Astrocyte (in vitro differentiated cells and primary cell): ENCODE measurements around the gene SREK1IP1.

Experiments
- EZH2 ChIP-seq: IDR thresholded peaks from 2 replicates; pipeline ENCODE4 v1.6.1; 2012; ENCODE audit warnings: mild to moderate bottlenecking, low read length, inconsistent platforms; ENCODE audit not compliant: insufficient read depth
- TF ChIP-seq, protein P1 (sequence below): IDR thresholded peaks from 2 replicates; pipeline ENCODE4 v1.5.1; 2011; ENCODE audit warnings: low read depth, mild to moderate bottlenecking, inconsistent platforms, low read length, moderate library complexity; ENCODE audit not compliant: insufficient read depth

DNA sequence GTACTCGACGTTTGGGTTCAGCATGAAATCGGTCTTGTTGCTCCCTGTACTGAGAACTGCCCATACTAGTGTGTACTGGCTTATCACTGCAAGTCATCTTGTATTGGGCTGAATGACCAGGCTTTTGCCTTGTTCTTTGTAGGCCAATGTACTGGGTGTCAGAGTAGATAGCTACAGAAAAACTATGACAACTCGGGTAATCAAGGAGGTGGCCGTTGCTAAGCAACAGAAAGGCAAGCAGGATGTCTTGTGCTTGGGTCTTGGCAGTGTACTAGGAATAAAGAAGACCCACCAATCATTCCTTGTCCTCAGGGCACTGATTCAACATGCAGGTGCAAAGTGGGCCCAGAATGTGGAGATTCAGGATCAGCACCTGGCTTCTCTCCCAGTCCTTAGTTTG, 90.1 kb downstream of the SREK1IP1 start:
- TF ChIP-seq, protein P1, sequence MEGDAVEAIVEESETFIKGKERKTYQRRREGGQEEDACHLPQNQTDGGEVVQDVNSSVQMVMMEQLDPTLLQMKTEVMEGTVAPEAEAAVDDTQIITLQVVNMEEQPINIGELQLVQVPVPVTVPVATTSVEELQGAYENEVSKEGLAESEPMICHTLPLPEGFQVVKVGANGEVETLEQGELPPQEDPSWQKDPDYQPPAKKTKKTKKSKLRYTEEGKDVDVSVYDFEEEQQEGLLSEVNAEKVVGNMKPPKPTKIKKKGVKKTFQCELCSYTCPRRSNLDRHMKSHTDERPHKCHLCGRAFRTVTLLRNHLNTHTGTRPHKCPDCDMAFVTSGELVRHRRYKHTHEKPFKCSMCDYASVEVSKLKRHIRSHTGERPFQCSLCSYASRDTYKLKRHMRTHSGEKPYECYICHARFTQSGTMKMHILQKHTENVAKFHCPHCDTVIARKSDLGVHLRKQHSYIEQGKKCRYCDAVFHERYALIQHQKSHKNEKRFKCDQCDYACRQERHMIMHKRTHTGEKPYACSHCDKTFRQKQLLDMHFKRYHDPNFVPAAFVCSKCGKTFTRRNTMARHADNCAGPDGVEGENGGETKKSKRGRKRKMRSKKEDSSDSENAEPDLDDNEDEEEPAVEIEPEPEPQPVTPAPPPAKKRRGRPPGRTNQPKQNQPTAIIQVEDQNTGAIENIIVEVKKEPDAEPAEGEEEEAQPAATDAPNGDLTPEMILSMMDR, result no peak
- no peak for TF ChIP-seq EZH2
